Karpas-422 (cell line): ENCODE data around the gene MYNN. TPM values are rescaled to one million over a fixed set of nuclear protein-coding genes. Genes with fewer than 3 reads are reported as not detected.
"Not testable (repeated sequence)": the region's sequence is repeated elsewhere in the genome, so short reads cannot be mapped to it uniquely, and the experiment has no call there.

ENCODE experiments used
- DNase-seq: peaks from one replicate; pipeline ENCODE4 v3.0.0-alpha.2; 2015
- H2AFZ ChIP-seq: fragments of 200-600 bp; sonication (generic); 2 replicates; pipeline ENCODE4 v1.6.1; 2014; ENCODE audit warnings: antibody characterized with exemption, low read length, mixed read lengths
- H3K27ac ChIP-seq: fragments of 200-600 bp; sonication (generic); 2 replicates; pipeline ENCODE4 v1.5.1; 2014; ENCODE audit warnings: mild to moderate bottlenecking, low read length, moderate library complexity
- H3K27me3 ChIP-seq: fragments of 200-600 bp; sonication (generic); 2 replicates; pipeline ENCODE4 v1.6.1; 2014; ENCODE audit warnings: low read length, mixed read lengths
- H3K36me3 ChIP-seq: fragments of 200-600 bp; sonication (generic); 2 replicates; pipeline ENCODE4 v1.6.1; 2014; ENCODE audit warnings: low read length, mixed read lengths; ENCODE audit not compliant: insufficient read depth
- H3K4me1 ChIP-seq: fragments of 200-600 bp; sonication (generic); 2 replicates; pipeline ENCODE4 v1.6.1; 2014; ENCODE audit warnings: mild to moderate bottlenecking, low read length, mixed read lengths
- H3K4me2 ChIP-seq: fragments of 200-600 bp; sonication (generic); 2 replicates; pipeline ENCODE4 v1.6.1; 2014; ENCODE audit warnings: low read length, low read depth, mild to moderate bottlenecking; ENCODE audit not compliant: poor library complexity, severe bottlenecking
- H3K4me3 ChIP-seq: fragments of 200-600 bp; sonication (generic); 2 replicates; pipeline ENCODE4 v1.5.1; 2014; ENCODE audit warnings: mild to moderate bottlenecking, antibody characterized with exemption, low read length, mixed read lengths
- H3K79me2 ChIP-seq: fragments of 200-600 bp; sonication (generic); 2 replicates; pipeline ENCODE4 v1.6.1; 2014; ENCODE audit warnings: mild to moderate bottlenecking, low read length, mixed read lengths
- H3K9ac ChIP-seq: fragments of 200-600 bp; sonication (generic); 2 replicates; pipeline ENCODE4 v1.6.0; 2014; ENCODE audit warnings: low read length
- H3K9me2 ChIP-seq: fragments of 200-600 bp; sonication (generic), shearing (Covaris generic); replicated peaks from 2 replicates; pipeline ENCODE4 v1.6.0; 2014; ENCODE audit warnings: mild to moderate bottlenecking, low read length, moderate library complexity; ENCODE audit not compliant: insufficient read depth
- H3K9me3 ChIP-seq: fragments of 300-700, 200-600 bp; sonication (generic); 2 replicates; pipeline ENCODE4 v1.6.1; 2014; ENCODE audit warnings: low read length, mixed read lengths
- H4K20me1 ChIP-seq: fragments of 200-600 bp; sonication (generic); 2 replicates; pipeline ENCODE4 v1.6.1; 2014; ENCODE audit warnings: mild to moderate bottlenecking, antibody characterized with exemption, low read length, low read depth; ENCODE audit not compliant: insufficient read depth
- total RNA-seq: library from RNA; depleted of rRNA; stranded (reverse); fragments of >200 nt; shearing (Covaris generic); gene quantifications from 2 replicates; pipeline ENCODE4 v1.2.3, GENCODE V29; 2014; ENCODE audit warnings: low replicate concordance; rRNA removed

The MYNN gene
- 18.3 and 22.7 TPM in 2 replicates for total RNA-seq

DNA sequence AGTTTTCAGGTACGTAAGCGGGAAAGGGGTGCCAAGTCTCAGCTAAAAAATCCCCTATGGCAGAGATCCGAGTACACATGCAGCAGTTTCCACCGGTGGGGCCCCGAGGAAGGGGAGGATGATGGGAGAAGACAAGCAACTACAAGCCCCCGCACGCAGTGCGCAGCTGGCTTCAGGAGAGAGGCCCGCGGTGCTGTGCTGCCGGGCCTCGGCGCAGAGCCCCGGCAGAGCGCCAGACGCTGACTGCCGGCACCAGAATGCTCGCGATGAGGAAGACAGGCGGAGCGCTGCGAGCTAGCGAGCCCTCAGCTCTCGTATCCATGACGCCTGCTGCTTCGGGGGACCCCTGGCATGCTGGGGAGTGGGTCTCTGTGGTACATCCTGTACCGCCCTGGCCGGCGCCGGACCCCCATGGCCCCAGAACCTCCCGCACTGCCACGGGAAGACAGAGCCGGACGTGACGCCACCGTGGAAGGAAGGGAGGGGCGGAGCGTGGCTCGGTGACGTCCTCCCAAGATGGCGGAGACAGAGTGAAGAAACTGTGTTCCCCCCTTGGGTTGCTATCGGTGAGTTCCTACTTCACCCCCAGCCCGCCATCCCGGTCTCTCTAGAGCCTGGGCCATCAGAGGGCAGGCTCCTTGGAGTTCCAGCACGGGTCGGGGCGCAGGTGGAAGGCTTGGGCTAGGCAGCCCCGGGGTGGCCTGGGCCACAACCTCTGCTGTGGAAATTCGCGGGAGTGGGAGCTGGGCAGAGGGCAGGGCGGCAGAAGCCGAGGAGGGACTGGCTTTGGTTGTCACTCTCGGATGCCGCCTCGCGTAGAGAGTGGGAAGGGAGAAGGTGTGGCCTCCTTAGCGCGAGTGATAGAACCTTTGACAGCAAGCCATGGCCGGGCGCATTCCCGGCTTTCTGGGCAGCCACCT is at the start of gene MYNN:
TSS of gene MYNN (plus strand) at position 500 of the 920 bp plus-strand sequence. CDS start 900 bp downstream, outside the sequence.
- DNase-seq = peak; percentile 96
- Histone ChIP-seq H4K20me1 (no peaks in the 10 kb centered on the region), H3K36me3 (peaks cover 34% of the 10 kb centered on the region), H3K9ac (peak within 1 kb of the TSS; percentile 97), H3K4me1 (peaks cover 35% of the 10 kb centered on the region), H3K4me2 (peak within 1 kb of the TSS; percentile 99), H3K9me2 (no peaks in the 10 kb centered on the region), H3K9me3 (no peaks in the 10 kb centered on the region), H3K27me3 (no peaks in the 10 kb centered on the region), H3K79me2 (peaks cover 48% of the 10 kb centered on the region), H3K27ac (peak within 1 kb of the TSS; percentile 98), H3K4me3 (peak within 1 kb of the TSS; percentile 97), H2AFZ (peak within 1 kb of the TSS; percentile 52; the same call in 1 of the 2 replicates)

DNA sequence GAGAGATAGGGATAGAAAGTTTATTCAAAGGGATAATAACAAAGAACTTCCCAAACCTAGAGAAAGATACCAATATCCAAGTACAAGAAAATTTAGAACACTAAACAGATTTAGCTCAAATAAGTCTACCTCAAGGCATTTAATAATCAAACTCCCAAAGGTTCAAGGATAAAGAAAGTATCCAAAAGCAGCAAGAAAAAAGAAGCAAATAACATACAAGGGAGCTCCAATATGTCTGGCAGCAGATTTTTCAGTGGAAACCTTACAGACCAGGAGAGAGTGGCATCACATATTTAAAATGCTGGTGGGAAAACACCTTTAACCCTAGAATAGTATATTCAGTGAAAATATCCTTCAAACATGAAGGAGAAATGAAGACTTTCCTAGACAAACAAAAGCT is 41.3 kb upstream of the MYNN start:
- not testable (repeated sequence) for H3K9ac ChIP-seq, H3K4me1 ChIP-seq, H3K4me2 ChIP-seq, H4K20me1 ChIP-seq, H3K9me2 ChIP-seq, H3K27ac ChIP-seq, H3K9me3 ChIP-seq, H3K4me3 ChIP-seq, H3K36me3 ChIP-seq, H2AFZ ChIP-seq, H3K79me2 ChIP-seq, DNase-seq, H3K27me3 ChIP-seq

DNA sequence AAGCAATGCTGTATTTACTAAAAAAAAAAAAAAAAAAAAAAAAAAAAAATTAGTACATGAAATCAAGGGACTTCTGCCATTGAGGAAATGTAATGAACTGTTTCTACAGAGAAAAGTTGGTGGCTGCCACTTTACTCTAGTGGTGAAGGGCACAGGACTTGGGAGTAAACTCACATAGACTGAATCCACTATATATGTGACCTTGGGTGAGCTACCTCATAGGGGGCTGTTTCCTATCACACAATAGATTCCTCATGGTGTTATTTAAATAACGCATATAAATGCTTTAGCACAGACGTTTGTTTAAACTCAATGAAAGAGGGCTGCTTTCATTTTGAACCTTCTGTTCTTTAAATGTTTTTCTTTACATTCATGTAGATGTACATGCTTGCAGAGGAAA is 34.1 kb upstream of the MYNN start:
- H3K4me1 ChIP-seq = no peaks in the 10 kb centered on the region
- H2AFZ ChIP-seq = no peak overlapping the region
- H3K4me2 ChIP-seq = no peak overlapping the region
- no peaks in the 10 kb centered on the region for H3K27me3 ChIP-seq
- H3K79me2 ChIP-seq = no peaks in the 10 kb centered on the region
- H3K27ac ChIP-seq = no peak overlapping the region
- H3K9me2 ChIP-seq = no peaks in the 10 kb centered on the region
- no peak for DNase-seq
- no peak overlapping the region for H3K4me3 ChIP-seq
- no peaks in the 10 kb centered on the region for H3K9me3 ChIP-seq
- H3K36me3 ChIP-seq = no peaks in the 10 kb centered on the region
- H4K20me1 ChIP-seq = no peaks in the 10 kb centered on the region
- H3K9ac ChIP-seq = no peak overlapping the region

- H3K4me3 ChIP-seq = no peak overlapping the region
- H4K20me1 ChIP-seq = no peaks in the 10 kb centered on the region
- H2AFZ ChIP-seq = no peak overlapping the region
- no peak overlapping the region for H3K4me2 ChIP-seq
- peaks cover 2% of the 10 kb centered on the region; the same call in 1 of the 2 replicates for H3K4me1 ChIP-seq
- H3K9ac ChIP-seq = no peak overlapping the region
- peak; percentile 67 for DNase-seq
- no peaks in the 10 kb centered on the region for H3K9me2 ChIP-seq
- no peaks in the 10 kb centered on the region for H3K36me3 ChIP-seq
- H3K79me2 ChIP-seq = no peaks in the 10 kb centered on the region
- no peaks in the 10 kb centered on the region for H3K9me3 ChIP-seq
- no peak overlapping the region for H3K27ac ChIP-seq
- H3K27me3 ChIP-seq = no peaks in the 10 kb centered on the region
These were observed 28.7 kb upstream of the MYNN start for GRCh38 chr3:169744366-169745054.

DNA sequence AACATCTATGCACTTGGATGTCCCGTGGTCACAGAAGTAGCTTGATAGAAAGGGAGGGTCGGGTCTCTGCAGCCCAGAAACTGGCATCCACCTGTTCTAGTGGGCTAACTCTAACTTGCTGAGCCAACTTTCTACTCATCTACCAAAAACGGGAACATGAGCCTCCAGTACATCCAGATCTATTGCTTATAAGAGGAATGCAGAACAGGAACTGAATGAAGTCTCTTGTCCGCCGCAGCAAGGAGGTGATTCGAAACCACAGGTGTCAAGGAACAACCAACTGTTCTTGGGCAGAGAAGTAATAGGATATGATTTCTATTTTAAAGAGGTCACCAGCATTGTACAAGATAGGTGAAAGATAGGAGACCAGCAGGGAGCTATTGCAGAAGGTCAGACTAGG is 26.3 kb upstream of the MYNN start:
- no peaks in the 10 kb centered on the region for H3K9me3 ChIP-seq
- H3K4me1 ChIP-seq = peaks cover 5% of the 10 kb centered on the region
- H3K79me2 ChIP-seq = no peaks in the 10 kb centered on the region
- no peak overlapping the region for H2AFZ ChIP-seq
- no peak overlapping the region for H3K4me3 ChIP-seq
- H3K9me2 ChIP-seq = no peaks in the 10 kb centered on the region
- no peaks in the 10 kb centered on the region for H4K20me1 ChIP-seq
- peak; percentile 21 for DNase-seq
- H3K4me2 ChIP-seq = no peak overlapping the region
- H3K36me3 ChIP-seq = no peaks in the 10 kb centered on the region
- no peak overlapping the region for H3K9ac ChIP-seq
- H3K27ac ChIP-seq = no peak overlapping the region
- no peaks in the 10 kb centered on the region for H3K27me3 ChIP-seq

DNA sequence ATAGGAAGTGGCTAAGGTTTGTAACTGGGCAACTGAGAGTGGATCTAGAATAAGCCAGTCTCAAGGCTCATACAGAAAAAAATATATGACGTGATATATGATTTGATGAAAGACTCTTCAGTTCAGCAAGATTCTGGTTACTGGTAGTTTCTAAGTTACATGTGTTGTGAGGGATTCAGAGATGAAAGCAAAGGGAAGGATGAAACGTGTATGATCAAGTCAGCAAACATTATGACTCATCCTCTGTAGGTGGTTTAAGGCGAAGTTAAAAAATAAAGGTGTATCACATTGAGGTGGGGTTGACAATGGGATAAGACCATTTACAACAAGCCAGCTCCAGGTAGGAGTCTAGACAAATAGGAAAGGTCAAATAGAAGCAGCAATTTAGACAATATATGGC is 24.5 kb upstream of the MYNN start:
- Histone ChIP-seq H3K4me2 (no peak overlapping the region), H2AFZ (no peak overlapping the region), H3K79me2 (no peaks in the 10 kb centered on the region), H3K27ac (no peak overlapping the region), H3K9ac (no peak overlapping the region), H3K4me1 (peaks cover 5% of the 10 kb centered on the region), H3K36me3 (no peaks in the 10 kb centered on the region), H3K4me3 (no peak overlapping the region), H3K27me3 (no peaks in the 10 kb centered on the region), H4K20me1 (no peaks in the 10 kb centered on the region), H3K9me2 (no peaks in the 10 kb centered on the region), H3K9me3 (no peaks in the 10 kb centered on the region)
- peak; percentile 31 for DNase-seq

DNA sequence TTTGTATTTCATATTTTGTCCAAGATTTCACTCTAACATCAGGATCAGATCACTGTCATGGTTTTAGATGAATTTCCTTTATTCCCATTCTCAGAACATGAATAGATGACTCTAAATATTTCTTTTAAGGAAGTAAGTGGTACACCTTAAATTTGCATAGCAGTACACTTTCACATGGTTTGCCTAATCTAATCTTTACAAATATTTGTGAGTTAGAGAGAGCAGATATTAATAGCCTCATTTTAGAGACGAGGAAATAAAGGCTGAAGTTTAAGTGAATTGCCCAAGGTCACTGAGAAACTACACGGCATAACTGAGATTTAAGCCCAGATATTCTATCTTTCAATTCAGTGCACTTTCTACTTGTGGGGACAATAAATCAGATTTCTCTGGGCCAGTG is 22.5 kb upstream of the MYNN start:
- no peaks in the 10 kb centered on the region for H3K36me3 ChIP-seq
- H2AFZ ChIP-seq = no peak overlapping the region
- H3K79me2 ChIP-seq = no peaks in the 10 kb centered on the region
- no peak overlapping the region for H3K4me3 ChIP-seq
- H3K4me2 ChIP-seq = no peak overlapping the region
- peaks cover 3% of the 10 kb centered on the region; the same call in 1 of the 2 replicates for H3K4me1 ChIP-seq
- no peaks in the 10 kb centered on the region for H3K9me3 ChIP-seq
- H3K9me2 ChIP-seq = no peaks in the 10 kb centered on the region
- peak; percentile 38 for DNase-seq
- no peaks in the 10 kb centered on the region for H3K27me3 ChIP-seq
- no peak overlapping the region for H3K9ac ChIP-seq
- no peaks in the 10 kb centered on the region for H4K20me1 ChIP-seq
- no peak overlapping the region for H3K27ac ChIP-seq

DNA sequence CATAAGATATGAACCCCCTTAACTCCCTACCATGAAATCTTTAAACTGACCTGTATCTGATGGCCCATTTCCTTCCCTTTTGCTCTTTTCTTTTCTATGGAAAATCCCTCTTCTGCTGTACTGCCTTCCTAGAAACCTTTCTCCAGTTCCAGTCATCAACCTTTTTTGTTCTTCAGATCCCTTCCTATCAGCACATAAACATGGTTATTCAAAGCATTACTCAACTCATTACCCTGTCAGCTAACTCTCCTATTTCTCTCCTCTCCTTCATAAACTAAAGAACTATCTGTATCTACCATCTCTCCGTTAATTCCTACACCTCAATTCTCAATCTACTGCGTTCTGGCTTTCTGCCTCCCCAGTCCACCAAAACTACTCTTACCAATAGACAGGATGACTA is 21.3 kb upstream of the MYNN start:
- Histone ChIP-seq H2AFZ (no peak overlapping the region), H3K27ac (no peak overlapping the region), H3K9me2 (no peaks in the 10 kb centered on the region), H3K36me3 (no peaks in the 10 kb centered on the region), H3K27me3 (no peaks in the 10 kb centered on the region), H4K20me1 (no peaks in the 10 kb centered on the region), H3K4me2 (no peak overlapping the region), H3K79me2 (no peaks in the 10 kb centered on the region), H3K9ac (no peak overlapping the region), H3K4me1 (peaks cover 3% of the 10 kb centered on the region; the same call in 1 of the 2 replicates), H3K4me3 (no peak overlapping the region), H3K9me3 (no peaks in the 10 kb centered on the region)
- DNase-seq = peak; percentile 7
